HepG2 (cell line): ENCODE results near the gene YAP1. TPM values are rescaled to one million over a fixed set of nuclear protein-coding genes. Genes with fewer than 3 reads are reported as not detected.

ENCODE experiments used
- ARNT ChIP-seq: fragments of 450-650 bp; IDR thresholded peaks from 2 replicates; pipeline ENCODE4 v1.6.1; 2017
- ATF3 ChIP-seq: sonication (generic); formaldehyde crosslinking; IDR thresholded peaks from 2 replicates; pipeline ENCODE4 v1.4.0; 2020; ENCODE audit warnings: missing genetic modification reagents
- HNRNPK ChIP-seq: fragments of 200-400 bp; formaldehyde crosslinking; IDR thresholded peaks from 2 replicates; pipeline ENCODE4 v1.6.1; 2018; ENCODE audit warnings: low read length, low read depth, moderate library complexity, mild to moderate bottlenecking; ENCODE audit not compliant: poor library complexity, severe bottlenecking
- HOXA5 ChIP-seq: sonication (generic); formaldehyde crosslinking; IDR thresholded peaks from 2 replicates; pipeline ENCODE4 v1.4.0; 2020; ENCODE audit warnings: missing genetic modification reagents
- LCORL ChIP-seq, 2 experiments: fragments of 450-650 bp in 1 of 2; sonication (generic) in 1 of 2; formaldehyde crosslinking in 1 of 2; IDR thresholded peaks; 2 replicates each; pipeline versions ENCODE4 v1.5.0 to v1.6.1; 2017 to 2020; ENCODE audit warnings: antibody characterized with exemption in 1 of 2, missing genetic modification reagents in 1 of 2
- RCOR2 ChIP-seq: IDR thresholded peaks from 2 replicates; pipeline ENCODE4 v1.6.1; 2016; ENCODE audit warnings: missing biosample characterization, missing genetic modification reagents
- TARDBP ChIP-seq: sonication (generic); formaldehyde crosslinking; IDR thresholded peaks from 2 replicates; pipeline ENCODE4 v1.8.0; 2022; ENCODE audit warnings: mild to moderate bottlenecking, missing genetic modification reagents
- ZNF264 ChIP-seq: sonication (generic); formaldehyde crosslinking; IDR thresholded peaks from 2 replicates; pipeline ENCODE4 v1.4.0; 2020; ENCODE audit warnings: missing genetic modification reagents
- ZNF30 ChIP-seq: sonication (generic); formaldehyde crosslinking; IDR thresholded peaks from 2 replicates; pipeline ENCODE4 v1.5.0; 2020; ENCODE audit warnings: mild to moderate bottlenecking, missing genetic modification reagents
- ZNF572 ChIP-seq: sonication (generic); formaldehyde crosslinking; IDR thresholded peaks from 2 replicates; pipeline ENCODE4 v1.5.1; 2020; ENCODE audit warnings: mild to moderate bottlenecking, missing genetic modification reagents
- ZNF7 ChIP-seq: IDR thresholded peaks from 2 replicates; pipeline ENCODE4 v1.6.1; 2016; ENCODE audit warnings: missing biosample characterization, missing genetic modification reagents
- polyA plus RNA-seq, 8 experiments: library from polyadenylated mRNA; depleted of rRNA in 3 of 8; stranded (reverse) in 7 of 8; unstranded in 1 of 8; fragments of >200 nt; fragmentation: Illumina TruSeq in 4 of 8; extraction: Trizol in 4 of 8; gene quantifications; 2 replicates each; pipeline versions ENCODE4 v1.2.1 to v1.2.3, GENCODE V29; 2011 to 2016; ENCODE audit warnings: low read depth in 4 of 8, missing spikeins in 1 of 8, mixed read lengths in 1 of 8; ENCODE audit not compliant: insufficient read depth in 1 of 8
- total RNA-seq, 5 experiments: library from RNA; depleted of rRNA; stranded (reverse); fragments of >200 nt; fragmentation: Illumina TruSeq; extraction: Trizol; gene quantifications; 2 replicates each; pipeline ENCODE4 v1.2.3, GENCODE V29; 2016; ENCODE audit warnings: low read depth in 1 of 5
- TF ChIP-seq, protein P1 (sequence below): sonication (generic); formaldehyde crosslinking; IDR thresholded peaks from 2 replicates; pipeline ENCODE4 v1.5.1; 2020; ENCODE audit warnings: mild to moderate bottlenecking, missing genetic modification reagents
- TF ChIP-seq, protein P2 (sequence below): sonication (generic); formaldehyde crosslinking; IDR thresholded peaks from 2 replicates; pipeline ENCODE4 v1.4.0; 2020; ENCODE audit warnings: missing genetic modification reagents

The YAP1 gene
- total and polyA plus RNA-seq, 2 of the 13 experiments (the other 11 are each of a cell fraction or from before 2014, with no cell fraction given), result 59.5 to 91.0 TPM

DNA sequence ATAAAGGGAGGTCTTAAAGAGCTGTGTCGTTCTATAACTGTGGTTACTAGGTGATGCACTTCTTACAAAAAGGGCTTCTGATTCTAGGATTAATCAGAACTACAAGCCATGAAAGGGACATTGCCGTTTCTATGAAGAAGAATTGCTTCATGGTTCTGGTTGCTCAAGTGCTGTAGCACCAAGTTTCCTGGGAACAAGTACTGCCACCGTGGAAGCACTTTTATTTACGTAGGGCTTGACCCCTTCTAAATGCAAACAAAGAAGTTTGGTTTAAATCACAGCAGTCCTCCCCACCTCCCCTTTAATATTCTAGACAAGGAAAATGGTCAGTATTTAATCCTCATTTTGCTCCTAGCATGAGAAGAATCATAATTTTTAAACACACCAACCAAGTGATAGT, 9.8 kb downstream of the YAP1 start (continued):
- TF ChIP-seq, protein P1, sequence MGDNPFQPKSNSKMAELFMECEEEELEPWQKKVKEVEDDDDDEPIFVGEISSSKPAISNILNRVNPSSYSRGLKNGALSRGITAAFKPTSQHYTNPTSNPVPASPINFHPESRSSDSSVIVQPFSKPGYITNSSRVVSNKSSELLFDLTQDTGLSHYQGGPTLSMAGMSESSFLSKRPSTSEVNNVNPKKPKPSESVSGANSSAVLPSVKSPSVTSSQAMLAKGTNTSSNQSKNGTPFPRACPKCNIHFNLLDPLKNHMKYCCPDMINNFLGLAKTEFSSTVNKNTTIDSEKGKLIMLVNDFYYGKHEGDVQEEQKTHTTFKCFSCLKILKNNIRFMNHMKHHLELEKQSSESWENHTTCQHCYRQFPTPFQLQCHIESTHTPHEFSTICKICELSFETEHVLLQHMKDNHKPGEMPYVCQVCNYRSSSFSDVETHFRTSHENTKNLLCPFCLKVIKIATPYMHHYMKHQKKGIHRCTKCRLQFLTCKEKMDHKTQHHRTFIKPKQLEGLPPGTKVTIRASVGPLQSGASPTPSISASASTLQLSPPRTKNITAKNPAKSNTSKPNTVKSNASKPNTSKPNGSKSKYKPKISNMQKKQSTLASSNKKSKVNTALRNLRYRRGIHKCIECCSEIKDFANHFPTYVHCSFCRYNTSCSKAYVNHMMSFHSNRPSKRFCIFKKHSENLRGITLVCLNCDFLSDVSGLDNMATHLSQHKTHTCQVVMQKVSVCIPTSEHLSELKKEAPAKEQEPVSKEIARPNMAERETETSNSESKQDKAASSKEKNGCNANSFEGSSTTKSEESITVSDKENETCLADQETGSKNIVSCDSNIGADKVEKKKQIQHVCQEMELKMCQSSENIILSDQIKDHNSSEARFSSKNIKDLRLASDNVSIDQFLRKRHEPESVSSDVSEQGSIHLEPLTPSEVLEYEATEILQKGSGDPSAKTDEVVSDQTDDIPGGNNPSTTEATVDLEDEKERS, result no peak
- TF ChIP-seq LCORL (IDR thresholded peaks at IDR 0.05) (no peak), LCORL (CRISPR knock-in tag; IDR thresholded peaks at IDR 0.05) (no peak), ZNF30 (no peak), ZNF264 (no peak), HOXA5 (CRISPR knock-in tag) (no peak), RCOR2 (CRISPR knock-in tag) (peak; percentile 61; the same call in 1 of the 2 replicates), ARNT (no peak), ATF3 (CRISPR knock-in tag) (no peak), TARDBP (0 out of 2 replicates have a peak, but pooled peaks have one; percentile 21), HNRNPK (no peak), ZNF572 (CRISPR knock-in tag) (no peak), ZNF7 (no peak)
- TF ChIP-seq, protein P2, sequence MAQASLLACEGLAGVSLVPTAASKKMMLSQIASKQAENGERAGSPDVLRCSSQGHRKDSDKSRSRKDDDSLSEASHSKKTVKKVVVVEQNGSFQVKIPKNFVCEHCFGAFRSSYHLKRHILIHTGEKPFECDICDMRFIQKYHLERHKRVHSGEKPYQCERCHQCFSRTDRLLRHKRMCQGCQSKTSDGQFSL (CRISPR knock-in tag), result no peak
